Activated T-cell treated with anti-CD3 and anti-CD28 coated beads, Interleukin-2, amount 50 U/mL, for 1 hour (primary cell): ENCODE data around the gene RELN.
"Not testable (repeated sequence)": the region's sequence is repeated elsewhere in the genome, so short reads cannot be mapped to it uniquely, and the experiment has no call there.

ENCODE experiments used
- DNase-seq: peaks from one replicate; pipeline ENCODE4 v3.0.0-alpha.2; 2020

The RELN gene

DNA sequence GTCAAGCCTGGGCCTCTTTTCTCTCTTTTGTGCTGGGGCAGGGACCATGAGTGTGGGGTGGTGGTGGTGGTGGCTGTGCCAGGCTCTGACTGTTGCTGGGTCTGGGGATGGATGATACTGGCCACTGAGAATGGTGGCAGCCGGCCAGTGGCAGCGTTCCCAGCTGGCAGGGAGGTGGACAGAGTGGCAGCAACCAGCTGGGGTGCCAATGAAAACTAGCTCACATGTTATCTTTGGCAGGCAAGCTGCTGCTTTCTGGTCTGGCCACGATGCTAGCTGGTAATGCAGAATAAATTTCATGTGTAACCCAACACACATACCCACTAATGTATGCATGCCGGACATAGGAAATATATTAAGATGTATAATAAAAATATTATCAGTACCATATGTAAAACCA is 448.4 kb downstream of the RELN start:
- DNase-seq, result no peak

- no peak for DNase-seq
Observed at GRCh38 chr7:103540338-103540737, 449.1 kb downstream of the RELN start.

- no peak for DNase-seq
Observed at GRCh38 chr7:103539875-103540274, 449.6 kb downstream of the RELN start.

DNA sequence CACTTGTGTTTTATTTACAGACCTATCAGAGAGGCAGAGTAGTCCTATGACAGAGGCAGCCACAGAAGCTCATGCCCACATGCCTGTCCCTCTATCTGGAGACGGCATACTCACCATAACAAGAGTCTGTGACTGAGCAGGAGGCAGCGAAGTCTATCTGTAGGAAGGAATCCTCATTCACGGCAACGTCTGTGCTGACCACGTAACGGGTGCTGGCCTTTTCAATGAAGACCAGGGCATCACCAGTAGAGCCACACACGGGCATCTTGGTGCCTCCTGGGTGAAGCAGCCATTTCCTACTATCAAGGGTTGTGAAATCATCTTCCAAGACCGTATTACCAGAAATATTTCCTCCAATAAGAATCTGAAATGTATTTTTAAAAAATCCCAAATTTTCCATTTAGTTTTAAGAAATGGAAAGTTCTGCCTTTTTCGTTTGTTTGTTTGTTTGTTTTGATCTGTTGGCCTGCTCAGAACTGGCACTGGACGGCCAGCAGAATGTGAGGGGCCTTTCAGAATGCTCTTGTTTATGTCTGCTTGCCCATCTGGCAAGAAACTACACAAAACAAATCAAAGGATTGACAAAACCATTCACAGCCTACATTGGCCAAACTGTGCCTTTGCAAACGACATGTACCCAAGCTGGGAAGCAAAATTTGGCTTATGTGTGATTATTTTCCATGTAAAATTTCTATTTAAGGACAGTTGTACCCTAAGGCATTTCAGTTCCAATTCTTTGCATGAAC is 450.3 kb downstream of the RELN start:
- no peak for DNase-seq

GRCh38 chr7:103533761-103534160 is 455.7 kb downstream of the RELN start:
- no peak for DNase-seq

- no peak for DNase-seq
Observed at GRCh38 chr7:103532955-103533354, 456.5 kb downstream of the RELN start.

- no peak for DNase-seq
Observed at GRCh38 chr7:103528152-103528551, 461.3 kb downstream of the RELN start.

DNA sequence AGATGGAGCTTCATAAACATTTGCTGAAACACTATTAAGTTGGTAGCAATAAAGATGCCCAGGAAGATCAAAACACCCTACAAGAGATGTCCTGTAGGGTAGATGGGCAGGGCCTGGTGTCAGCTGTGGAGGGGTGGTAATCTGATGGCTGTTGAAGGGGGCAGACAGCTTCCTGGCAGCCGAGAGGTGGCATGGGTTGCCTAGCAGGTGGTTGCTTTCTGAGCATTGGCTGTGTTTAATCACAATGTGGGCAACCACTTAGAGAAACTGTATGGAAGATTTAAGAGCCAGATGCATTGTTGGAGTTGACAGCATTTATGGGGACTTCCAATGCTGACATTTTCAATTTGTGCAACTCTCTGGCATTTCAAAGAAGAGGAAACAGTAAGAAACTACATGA is 463.5 kb downstream of the RELN start:
- DNase-seq, result no peak

DNA sequence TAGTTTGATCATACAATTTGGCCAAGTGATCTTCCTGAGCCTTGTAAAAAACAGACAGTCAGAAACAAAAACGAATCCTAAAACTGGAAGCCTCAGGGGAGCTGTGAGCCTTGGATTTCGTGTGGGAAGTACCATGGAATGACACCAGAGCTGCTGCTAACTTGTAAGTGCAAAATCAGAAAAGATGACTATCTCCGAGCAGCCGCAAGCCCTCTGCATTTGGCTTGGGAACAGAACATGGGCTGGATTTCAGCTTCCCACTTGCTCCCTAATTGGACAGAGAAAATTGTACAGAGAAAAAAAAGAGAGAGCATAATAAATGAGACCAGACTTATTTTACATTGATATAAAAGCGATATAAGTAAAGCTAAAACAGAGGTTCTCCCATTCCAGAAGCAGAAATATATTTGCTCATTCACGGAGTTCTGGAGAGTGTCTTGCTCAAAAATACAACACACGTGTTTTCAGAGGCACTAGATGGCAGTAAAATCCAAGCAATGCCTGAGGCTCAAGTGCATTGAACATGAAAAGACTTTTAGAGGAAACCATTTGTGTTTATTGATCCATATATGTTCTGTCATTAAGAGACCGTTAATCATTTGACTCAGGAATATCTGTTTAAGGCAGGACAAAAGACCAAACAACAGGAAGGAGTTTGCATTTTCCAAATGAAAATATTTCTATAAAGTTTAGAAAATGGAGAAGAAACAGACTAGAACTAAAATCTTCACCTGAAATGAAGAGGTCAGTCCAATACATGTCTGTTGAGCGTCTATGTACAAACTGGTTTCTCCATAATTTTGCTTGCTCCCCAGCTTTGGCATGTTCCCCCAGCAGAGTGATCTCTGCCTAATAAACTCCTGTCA is 465.2 kb downstream of the RELN start:
- no peak for DNase-seq

DNA sequence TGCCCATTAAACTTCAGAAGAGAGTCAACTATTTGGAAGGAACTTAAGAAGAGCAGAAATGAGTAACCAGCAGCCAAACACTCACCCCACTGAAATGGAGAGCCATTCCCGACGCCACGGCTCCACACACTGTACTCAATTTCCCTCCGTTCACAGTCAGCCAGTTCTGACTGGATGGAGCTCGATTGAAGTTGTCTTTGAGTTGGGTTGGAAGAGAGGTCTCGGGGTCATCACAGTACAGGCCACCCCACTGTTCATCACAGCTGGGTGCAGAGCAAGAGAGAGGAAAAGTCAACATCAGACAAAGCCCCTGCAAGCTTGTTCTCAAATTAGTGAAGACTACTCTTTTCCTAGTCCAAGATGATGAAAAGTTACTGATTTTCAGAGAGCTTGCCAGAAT is 467.5 kb downstream of the RELN start:
- no peak for DNase-seq

DNA sequence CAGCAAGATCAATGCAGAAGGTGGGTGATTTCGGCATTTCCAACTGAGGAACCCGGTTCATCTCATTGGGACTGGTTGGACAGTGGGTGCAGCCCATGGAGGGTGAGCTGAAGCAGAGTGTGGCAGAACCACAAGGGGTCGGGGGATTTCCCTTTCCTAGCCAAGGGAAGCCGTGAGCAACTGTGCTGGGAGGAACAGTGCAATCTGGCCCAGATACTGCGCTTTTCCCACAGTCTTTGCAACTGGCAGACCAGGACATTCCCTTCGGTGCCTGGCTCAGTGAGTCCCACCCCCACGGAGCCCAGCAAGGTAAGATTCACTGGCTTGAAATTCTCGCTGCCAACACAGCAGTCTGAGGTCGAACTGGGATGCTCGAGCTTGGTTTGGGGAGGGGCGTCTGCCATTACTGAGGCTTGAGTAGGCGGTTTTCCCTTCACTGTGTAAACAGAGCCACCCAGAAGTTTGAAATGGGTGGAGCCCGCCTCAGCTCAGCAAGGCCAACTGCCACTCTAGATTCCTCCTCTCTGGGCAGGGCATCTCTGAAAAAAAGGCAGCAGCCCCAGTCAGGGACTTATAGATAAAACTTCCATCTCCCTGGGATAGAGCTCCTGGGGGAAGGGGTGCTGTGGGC is 484.8 kb downstream of the RELN start:
- no peak for DNase-seq

- DNase-seq, result no peak
Observed at GRCh38 chr7:103501206-103501605, 488.3 kb downstream of the RELN start.

GRCh38 chr7:103499976-103500375 is 489.5 kb downstream of the RELN start:
- DNase-seq, result no peak

DNA sequence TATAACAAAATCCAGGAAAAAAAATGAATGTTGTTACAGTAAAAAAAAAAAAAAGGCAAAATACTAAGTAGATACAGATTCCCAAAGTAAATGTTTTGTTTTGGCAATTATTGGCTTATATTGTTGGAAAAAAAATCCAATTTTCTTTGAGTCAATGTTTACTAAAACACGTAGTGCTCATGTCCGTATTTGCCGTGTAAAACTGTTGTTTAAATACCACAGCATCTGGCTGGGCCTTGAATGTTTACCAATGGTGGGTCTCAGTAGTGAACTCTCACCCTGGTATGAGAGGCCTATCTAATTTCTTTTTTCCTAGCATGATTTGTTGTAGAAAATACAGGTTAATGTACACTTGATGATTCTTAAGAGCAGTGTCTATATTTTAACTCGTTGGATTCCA is 502.0 kb downstream of the RELN start:
- no peak for DNase-seq

GRCh38 chr7:103486873-103487272 is 502.6 kb downstream of the RELN start:
- DNase-seq, result not testable (repeated sequence)

GRCh38 chr7:103480771-103481170 is 508.7 kb downstream of the RELN start:
- DNase-seq, result no peak

- DNase-seq, result no peak
Observed at GRCh38 chr7:103474956-103475355, 514.5 kb downstream of the RELN start.

DNA sequence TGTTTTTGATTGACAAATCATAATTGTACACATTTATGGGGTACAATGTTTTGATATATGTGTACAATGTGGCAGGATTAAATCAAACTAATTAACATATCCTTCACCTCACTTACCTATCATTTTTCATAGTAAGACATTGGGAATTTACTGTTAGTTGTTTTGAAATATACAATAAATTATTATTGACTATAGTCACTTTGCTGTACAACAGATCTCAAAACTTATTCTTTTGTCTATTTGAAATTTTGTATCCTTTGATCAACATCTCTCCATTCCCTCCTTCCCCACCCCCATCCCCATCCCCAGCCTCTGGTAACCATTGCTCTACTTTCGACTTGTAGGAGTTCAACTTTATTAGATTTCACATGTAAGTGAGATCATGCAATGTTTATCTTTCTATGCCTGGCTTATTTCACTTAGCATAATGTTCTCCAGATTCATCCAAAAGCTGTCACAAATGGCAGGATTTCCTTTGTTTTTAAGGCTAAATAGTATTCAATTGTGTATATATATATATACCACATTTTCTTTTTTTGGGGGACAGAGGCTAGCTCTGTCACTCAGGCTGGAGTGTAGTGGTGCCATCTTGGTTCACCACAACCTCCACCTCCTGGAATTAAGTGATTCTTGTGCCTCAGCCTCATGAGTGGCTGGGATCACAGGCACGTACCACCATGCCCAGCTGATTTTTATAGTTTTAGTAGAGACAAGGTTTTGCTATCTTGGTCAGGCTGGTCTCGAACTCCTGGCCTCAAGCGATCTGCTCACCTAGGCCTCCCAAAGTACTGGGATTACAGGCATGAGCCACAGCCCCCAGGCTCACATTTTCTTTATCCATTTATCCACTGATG is 520.1 kb downstream of the RELN start:
- no peak for DNase-seq

- no peak for DNase-seq
Observed at GRCh38 chr7:103466814-103467213, 522.6 kb downstream of the RELN start.

- DNase-seq, result no peak
Observed at GRCh38 chr7:103462358-103462757, 527.1 kb downstream of the RELN start.

DNA sequence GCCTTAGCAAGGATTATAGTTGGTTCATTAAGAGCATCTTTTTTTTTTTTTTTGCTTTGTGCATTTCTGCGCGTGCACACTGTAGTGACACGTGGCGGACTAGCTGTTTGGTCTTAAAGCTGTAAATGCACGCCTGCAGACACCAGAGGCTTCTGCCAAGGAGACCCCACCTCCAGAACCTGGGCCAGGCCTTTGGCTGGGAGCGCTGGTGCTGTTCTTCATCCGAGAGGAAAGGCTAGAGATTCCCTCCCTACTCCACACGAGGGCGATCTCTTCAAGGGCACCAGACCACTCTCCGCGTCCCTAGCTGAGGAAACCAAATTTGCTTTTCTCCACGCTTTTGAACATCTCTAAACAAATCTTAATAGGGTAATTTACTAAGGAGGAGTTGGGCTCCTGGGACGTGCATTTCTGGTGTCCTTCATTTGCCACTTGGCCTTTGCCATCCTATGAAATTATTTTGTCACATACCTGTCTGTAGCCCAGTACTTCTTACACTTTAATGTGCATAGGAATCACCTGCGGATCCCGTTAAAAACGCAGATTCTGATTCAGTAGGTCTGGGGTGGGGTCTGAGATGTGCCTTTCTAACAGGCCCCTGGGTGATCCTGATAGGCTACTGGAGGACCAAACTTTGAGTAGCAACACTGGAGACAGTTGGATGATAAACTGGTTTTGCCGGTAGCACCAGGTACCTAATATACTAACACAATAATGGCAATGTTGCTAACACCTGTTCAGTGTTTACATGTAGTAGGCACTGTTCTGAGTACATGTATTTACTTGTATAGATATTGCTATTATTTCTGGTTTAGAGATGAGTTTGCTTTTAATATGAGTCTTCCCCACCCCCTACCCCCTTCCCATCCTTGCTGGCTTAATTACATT is 542.1 kb downstream of the RELN start:
- DNase-seq, result no peak

DNA sequence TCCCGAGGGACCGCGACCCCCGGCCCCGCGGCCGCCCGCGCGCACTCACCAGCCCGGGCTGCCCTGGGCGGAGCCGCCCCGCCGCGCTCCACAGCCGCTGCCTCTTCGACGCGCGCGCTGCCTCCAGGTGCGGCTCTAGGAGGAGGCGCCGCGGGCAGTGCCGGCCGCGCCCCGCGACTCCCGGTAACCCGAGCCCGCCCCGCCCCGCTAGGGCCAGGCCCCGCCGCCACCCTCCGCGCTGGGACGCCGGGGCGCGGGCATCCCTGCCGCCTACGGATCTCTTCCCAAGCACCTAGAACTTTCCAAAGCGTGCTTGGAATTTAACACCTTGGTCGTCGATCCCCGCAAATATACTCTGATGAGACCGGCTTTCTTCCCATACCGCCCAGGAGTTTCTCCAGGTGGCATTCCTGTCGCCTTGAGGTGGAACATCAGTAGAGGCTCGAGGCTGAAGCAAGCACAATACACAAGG is 543.4 kb downstream of the RELN start, which contains the start of gene SLC26A5:
Gene SLC26A5 (minus strand): TSS at position 159 of the 472 bp plus-strand sequence. CDS start 24,693 bp downstream, outside the sequence.
- no peak for DNase-seq
